ENCODE measurements around the gene TPCN1.

GRCh38 chr12:113186033-113186365 lies 35.3 kb upstream of the TPCN1 start:
- no peak for TF ChIP-seq CTCF (IDR thresholded peaks at IDR 0.05)
- no peak for TF ChIP-seq POLR2A (IDR thresholded peaks at IDR 0.05)
